ENCODE data around the gene FOXK1.
"Not testable (repeated sequence)": the region's sequence is repeated elsewhere in the genome, so short reads cannot be mapped to it uniquely, and the experiment has no call there.

FOXK1 gene
- total RNA-seq = 193 to 263 reads per million in 2 donors

- DNase-seq = peak; percentile 74
These were observed at the start of gene FOXK1 for GRCh38 chr7:4681886-4682620. FOXK1 (plus strand) TSS chr7:4682295; CDS start chr7:4682309, 14 bp downstream.

DNA sequence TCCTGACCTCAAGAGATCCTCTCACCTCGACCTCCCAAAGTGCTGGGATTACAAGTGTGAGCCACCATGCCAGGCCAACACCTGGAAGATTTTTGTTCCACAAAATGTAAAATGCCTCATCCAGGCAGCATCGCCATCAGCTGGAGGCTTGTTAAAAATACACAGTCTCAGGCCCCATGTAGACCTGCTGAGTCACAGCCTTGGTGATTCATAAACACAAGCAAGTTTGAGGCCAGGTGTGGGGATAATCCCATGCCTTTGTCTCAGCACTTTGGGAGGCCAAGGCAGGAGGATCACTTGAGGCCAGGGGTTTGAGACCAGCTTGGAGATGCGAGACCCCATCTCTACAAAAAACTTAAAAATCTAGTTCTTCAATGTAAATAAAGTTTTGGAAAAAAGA, 49.1 kb upstream of the FOXK1 start:
- DNase-seq = no peak

- DNase-seq = no peak
These were observed 47.9 kb upstream of the FOXK1 start for GRCh38 chr7:4634166-4634565.

GRCh38 chr7:4638781-4639575, 43.1 kb upstream of the FOXK1 start:
- DNase-seq = no peak

DNA sequence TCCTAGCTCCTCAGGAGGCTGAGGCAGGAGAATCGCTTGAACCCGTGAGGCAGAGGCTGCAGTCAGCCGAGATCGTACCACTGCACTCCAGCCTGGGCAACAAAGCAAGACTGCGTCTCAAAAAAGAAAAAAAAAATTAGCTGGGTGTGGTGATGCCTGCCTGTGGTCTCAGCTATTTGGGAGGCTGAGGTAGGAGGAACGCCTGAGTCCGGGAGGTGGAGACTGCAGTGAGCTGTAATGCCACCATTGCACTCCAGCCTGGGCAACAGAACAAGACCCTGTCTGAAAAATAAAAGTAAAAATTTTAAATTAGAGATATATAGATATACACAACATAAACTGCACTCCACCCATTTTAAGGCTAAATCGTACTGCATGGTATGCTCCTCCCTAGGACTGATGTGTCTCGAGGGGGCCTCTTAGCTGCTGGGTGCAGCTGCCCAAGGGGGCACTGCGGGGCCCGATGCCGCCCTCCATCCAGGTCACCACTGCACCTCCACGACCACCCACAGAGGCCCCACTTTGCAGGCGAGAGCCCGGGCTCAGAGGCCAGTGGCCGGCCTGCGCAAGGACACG, 40.9 kb upstream of the FOXK1 start:
- DNase-seq = no peak

DNA sequence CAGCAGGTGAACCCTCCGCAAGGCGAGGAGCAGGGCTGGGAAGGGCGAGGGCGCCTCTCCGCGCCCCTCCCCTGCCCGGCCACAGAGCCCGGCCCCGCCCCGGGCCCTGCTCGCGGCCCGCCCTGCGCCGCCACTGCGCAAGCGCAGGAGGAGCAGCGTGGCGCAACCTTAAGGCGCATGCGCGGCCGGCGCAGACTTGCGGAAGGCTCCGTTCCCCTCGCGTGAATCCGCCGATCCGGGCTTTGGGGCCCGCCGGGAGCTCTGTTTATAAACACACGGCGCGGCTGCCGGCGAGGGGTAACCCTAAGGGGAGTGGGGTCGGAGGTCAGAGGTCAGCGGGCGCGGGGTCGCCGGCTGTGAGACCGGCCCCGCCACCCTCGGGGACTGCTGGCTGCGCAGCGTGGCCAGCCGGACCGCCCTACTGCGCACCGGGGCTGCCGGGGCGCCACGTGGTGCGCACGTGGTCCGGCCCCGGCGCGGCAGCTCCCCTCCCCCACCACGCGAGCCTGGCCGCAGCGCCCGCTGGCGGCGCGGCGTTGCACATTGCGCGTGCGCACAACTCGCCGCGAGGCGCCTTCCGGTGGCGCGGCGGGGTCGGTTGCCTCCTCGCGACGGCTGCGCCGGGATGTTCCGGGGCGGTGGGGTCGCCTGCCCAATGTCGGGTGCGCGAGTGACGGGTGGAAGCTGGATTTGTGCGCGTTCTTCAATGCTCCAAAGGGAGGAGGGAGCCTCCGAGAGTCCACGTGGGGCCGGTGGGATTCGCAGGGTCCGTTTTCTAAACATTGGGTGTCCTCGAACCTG, 40.2 kb upstream of the FOXK1 start:
- DNase-seq = peak; percentile 95

- no peak for DNase-seq
These were observed 39.5 kb upstream of the FOXK1 start for GRCh38 chr7:4642468-4643203.

GRCh38 chr7:4643204-4643471, 39.0 kb upstream of the FOXK1 start:
- not testable (repeated sequence) for DNase-seq

DNA sequence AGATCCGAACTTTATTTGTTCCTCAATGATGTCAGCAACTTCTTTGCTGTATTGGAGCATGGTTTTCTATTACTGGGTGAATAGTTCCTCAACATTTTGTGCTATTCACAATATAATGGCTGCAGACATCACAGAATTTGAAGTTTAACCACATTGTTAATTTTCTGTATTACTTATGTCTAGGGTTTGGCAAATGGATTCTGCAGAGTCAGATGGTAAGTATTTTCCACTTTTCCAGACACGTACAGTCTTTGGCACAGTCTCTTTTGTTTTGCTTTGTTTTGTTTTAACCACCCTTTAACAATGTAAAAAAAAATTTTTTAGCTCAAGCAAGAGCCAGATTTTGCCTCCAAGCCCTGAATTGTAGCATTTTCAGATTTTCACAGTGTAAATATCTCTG, 36.8 kb upstream of the FOXK1 start:
- no peak for DNase-seq

GRCh38 chr7:4648111-4648510, 34.0 kb upstream of the FOXK1 start:
- DNase-seq = no peak

DNA sequence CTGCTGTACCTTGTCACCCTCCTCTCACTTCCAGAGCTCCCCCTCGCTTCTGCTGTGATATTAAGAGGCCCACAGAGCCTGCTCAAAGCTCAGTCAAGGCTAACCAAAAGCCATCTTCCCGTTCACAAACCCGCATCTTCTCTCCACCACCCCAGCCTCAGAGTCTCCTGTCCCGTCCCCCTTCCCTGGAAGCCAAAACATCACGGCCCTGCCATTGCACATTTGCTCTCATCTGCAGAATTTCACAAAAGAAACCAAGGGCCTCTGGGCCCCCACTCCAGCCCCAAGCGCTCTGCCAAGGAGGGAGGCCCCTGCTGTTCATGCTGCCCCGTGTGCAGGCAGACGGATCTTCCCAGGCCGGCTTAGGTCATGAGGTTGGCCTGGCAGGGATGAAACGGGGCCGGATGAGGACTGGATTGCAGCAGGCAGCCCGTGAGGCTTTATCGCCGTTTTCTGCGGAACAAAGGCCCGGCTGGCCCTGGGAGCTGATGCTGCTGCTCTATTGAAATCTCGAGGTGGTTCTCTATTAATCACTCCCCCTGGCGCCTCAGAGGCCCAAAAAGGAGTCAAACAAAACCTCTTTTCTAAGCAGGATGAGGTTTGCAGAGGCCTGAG, 31.6 kb upstream of the FOXK1 start:
- DNase-seq = no peak

- DNase-seq = no peak
These were observed 28.3 kb upstream of the FOXK1 start for GRCh38 chr7:4653771-4654170.

- DNase-seq = no peak
These were observed 26.8 kb upstream of the FOXK1 start for GRCh38 chr7:4655311-4655710.

GRCh38 chr7:4655896-4656295, 26.2 kb upstream of the FOXK1 start:
- no peak for DNase-seq

DNA sequence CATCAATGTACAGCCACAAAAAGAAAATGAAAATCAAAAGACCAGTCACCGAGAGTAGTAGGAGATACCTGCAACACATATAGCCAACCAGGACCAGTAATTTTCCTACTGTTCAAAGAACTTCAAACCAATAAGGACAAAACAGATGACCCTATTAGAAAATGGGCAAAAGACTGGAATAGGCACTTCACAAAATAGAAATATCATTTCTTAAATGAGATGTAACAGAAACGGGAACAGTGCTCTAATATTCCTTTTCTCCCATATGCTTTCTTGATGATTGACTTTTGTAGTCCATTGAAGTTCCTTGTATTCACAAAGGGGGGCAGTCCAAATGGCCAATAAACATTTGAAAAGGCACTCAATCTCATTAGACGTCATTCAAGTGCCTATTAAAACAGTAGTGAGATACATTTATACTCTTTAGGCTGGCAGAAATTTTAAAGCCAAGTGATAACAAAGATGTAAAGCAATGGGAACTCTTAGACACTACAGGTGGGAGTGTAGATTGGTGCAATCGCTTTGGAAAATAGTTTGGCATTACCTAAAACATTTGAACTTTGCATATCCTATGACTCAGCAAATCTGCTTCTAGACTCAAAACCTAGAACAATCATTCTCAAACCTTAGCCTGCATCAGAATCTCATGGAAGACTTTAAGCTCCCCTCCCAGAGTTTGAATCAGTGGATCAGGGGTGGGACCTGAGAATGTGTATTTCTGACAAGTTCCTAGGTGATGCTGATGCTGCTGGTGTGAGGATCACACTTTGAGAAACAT, 24.3 kb upstream of the FOXK1 start:
- no peak for DNase-seq

DNA sequence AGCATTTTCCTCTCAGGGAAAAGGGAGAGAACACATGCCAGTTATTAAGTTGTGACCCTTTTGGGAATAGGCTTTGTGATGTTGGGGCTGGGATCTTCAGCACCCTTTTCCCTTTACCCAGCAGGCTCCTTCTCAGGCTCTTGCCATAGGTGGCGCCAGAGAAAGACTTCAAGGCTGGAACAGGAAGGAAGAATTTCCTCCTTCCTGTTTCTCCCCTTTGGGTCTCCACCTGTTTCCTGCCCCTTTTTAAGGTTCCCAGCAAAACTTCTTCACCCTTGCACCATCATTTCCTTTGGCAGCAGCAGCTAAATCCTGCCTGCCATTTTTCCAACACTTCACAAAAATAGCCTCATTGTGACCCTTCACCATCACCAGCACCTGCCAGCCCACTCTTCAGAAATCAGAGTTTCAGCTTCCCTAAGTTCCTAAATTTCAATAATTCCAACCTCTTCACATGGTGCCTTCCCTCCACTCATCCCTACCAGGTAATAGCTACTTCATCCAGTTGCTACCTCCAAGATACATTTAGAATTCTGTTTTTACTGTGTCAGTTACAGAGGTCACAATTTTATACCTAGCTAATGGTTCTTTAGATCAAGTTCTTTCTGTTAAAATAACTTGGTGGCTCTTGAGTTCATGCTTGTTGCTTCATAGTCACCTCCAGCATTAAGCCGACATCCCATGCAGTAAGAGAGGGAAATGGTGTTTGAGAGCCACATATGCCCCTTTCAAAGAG, 22.4 kb upstream of the FOXK1 start:
- DNase-seq = no peak

GRCh38 chr7:4661871-4662270, 20.2 kb upstream of the FOXK1 start:
- DNase-seq = no peak

DNA sequence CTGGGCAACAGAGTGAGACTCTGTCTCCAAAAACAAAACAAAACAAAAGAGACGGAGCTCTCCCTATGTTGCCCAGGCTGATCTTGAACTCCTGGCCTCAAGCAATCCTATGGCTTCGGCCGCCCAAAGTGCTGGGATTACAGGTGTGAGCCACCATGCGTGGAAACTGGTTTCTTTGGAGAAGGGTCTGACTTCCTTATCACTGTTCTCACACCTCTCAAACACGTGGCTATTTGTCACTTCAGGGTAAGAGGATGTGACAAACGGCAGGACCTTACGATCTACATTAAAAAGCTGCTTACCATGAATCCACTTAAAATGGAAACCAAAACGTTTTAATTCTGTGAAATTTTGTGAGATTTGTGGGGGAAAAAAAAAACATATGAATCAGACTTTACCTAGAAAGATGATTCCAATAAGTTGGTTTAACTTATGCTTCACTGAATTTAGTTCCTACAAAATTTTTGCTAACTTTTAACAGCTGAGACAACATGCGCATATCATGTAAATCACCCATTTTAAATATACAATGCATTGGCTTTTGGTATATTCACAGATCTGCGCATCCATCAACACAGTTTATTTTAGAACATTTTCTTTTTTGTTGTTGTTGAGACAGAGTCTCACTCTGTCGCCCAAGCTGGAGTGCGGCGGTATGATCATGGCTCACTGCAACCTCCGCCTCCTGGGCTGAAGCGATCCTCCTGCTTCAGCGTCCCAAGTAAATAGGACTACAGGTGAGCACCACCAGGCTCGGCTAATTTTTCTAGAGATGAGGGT, 18.7 kb upstream of the FOXK1 start:
- DNase-seq = no peak

DNA sequence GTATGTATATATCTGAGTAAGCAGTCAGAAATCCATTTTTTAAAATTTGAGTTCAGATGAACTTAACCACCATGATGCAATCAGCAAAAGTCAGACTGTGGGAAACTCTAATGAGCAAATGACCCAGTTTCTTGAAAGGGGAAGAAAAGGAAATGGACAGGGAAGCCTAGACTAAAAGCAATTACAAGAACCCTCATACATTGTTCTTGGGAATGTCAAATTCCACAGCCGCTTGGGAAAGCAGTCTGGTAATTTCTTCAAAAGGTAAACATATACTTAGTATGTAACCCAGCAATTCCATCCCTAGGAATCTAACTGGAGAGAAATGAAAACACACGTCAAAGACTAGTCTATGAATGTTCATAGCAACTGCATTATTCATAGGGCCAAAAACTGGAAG, 16.4 kb upstream of the FOXK1 start:
- DNase-seq = no peak
